ENCODE data around the gene AUTS2.

Gene AUTS2

GRCh38 chr7:70696201-70696754, 1098.0 kb downstream of the AUTS2 start:
- no peak for DNase-seq

- peak; percentile 61 for DNase-seq
Measured at GRCh38 chr7:70698219-70698832, 1100.1 kb downstream of the AUTS2 start.

- no peak for DNase-seq
Measured at GRCh38 chr7:70699271-70699670, 1101.0 kb downstream of the AUTS2 start.

DNA sequence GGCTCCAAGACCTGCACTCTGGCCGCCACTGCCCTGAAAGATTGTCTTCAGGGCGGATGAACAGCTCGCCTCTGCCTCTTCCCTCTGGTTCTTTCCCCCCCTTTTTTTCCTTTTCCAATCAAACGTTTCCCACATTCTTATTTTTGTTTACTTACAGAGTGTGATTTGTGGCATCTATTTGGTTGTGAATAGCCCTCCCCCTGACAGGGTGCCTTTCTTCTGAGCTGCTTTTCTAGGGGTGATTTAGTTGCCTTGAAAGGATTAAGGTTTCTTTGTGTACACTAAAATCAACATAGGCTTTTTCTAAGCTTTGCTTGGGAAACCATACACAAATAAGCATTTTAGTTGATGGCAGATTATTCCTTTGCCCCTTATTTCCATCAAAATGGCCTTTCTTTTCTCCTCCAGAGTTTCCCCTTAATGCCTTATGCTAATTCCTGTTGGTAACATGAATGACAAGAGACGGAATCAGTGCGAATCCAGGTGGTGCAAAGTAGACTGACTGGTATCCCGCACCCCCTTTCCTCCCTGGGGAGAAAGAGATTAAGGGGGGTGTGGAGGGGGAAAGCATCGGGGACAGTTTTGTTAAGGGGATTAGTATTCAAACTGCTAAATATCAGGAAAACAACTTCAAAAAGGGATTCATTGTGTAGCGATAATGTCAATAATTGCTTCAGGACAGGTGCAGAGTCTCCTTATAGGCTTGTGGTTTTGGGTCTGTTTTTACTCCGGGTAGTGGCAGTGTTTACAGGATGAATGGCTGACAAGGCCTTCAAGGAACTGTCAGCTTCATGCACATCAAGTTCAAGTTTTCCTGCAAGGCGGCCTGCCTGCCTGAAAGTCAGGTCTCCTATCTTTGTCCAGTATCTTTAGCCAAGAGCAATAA, 1102.0 kb downstream of the AUTS2 start:
- DNase-seq, result no peak

GRCh38 chr7:70700941-70701425, 1102.7 kb downstream of the AUTS2 start:
- DNase-seq, result no peak

DNA sequence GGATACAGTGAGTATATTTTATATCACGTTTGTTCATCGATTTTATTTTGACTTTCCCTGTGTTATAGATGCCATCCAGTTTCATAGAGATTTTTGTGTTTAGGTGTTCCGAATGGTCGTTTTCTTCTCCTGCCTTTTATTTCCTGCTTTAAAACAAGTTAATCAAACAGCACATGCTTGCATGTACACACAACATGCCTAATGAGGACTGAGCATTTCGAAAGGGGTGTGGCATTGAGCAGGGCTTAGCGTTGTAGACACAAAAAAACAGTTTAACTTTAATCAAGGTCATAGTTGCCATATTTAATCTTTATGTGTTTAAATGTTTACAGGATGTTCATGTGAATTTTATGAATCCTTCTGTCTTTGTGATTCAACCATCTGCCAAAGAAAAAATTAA, 1103.2 kb downstream of the AUTS2 start:
- DNase-seq, result no peak

GRCh38 chr7:70701991-70702390, 1103.7 kb downstream of the AUTS2 start:
- no peak for DNase-seq

DNA sequence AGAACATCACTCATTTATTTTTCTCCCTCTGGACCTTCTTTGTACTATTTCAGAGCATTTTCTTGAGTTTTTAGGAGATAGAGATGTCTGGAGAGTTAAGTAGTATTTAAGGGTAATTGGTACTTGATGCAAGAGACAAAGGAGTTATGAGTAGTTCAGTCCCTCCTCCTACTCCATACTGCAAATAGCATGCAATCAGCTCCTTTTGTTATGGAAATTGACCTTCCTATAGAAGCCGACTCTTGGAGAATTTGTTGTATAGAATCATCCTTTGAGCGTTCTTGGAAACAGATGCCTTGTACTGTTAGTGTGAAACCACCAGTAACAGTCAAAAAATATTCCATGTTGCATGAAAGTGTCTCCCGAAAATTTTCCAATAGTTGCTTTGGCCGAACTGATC, 1105.5 kb downstream of the AUTS2 start:
- no peak for DNase-seq

GRCh38 chr7:70704831-70705346, 1106.6 kb downstream of the AUTS2 start:
- DNase-seq, result no peak

DNA sequence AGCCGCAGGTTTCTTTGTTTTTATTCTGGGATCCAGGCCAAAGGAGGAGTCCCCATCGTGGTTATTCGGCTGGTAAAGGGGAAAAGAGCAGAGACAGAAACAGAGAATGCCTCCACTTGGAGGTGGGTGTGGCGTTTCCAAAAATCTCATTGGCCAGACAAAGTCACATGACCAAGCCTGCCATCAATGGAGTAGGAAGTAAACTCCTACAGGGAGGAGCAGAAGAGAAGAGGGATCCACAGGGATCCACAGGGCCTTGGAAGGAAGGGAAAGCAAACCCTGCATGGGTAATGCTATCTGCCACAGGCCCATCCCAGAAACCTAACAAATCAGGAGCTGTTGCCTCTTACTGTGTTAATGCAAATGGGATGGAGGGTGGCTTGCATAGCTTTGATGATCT, 1107.9 kb downstream of the AUTS2 start:
- no peak for DNase-seq

- DNase-seq, result no peak
Measured at GRCh38 chr7:70706698-70707097, 1108.4 kb downstream of the AUTS2 start.

- DNase-seq, result no peak
Measured at GRCh38 chr7:70707823-70708243, 1109.6 kb downstream of the AUTS2 start.

DNA sequence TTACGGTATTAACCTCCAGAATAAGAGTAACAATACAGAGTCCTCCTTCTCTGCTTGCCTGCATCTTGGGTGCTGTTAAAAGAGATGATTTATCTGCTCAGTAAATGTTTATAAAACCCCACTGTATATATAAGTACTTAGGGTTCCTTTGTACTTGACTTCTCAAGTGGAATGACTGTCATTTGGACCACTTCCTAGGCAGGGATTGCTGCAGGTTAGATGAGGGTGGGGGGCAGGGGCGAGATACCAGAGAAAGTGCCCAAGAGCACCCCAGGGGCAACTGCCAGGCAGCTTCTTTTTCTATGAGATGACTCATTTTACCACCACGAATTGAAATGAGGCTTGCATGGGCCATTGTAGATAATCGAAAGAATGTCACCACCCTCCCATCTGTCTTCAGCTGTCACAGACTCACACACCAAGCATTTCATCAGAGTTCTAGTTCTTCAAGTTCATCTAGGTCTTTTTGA, 1111.8 kb downstream of the AUTS2 start:
- DNase-seq, result no peak

- DNase-seq, result no peak
Measured at GRCh38 chr7:70710651-70711050, 1112.4 kb downstream of the AUTS2 start.

GRCh38 chr7:70711452-70711851, 1113.2 kb downstream of the AUTS2 start:
- no peak for DNase-seq

- DNase-seq, result no peak
Measured at GRCh38 chr7:70712942-70713341, 1114.7 kb downstream of the AUTS2 start.

GRCh38 chr7:70714506-70715038, 1116.3 kb downstream of the AUTS2 start:
- no peak for DNase-seq

GRCh38 chr7:70717553-70718329, 1119.5 kb downstream of the AUTS2 start:
- no peak for DNase-seq

DNA sequence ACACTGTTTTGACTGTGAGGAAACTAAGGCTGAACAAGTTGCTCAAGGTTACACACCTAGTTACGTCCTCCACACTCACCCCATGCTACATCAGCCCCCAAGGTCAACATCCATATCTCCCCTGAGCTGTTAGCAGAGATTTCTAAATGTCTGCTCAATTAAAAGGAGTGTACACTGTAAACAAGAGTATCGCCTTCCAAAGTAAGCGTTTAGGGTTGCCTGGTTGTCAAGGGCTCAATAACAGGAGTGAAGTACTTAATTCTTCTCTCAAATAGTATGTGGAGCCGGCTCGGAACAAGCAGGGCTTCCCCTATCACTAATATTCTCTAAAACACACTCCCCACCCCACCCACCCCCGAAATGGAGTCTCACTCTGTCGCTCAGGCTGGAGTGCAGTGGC, 1120.8 kb downstream of the AUTS2 start:
- DNase-seq, result no peak

- peak; percentile 4 for DNase-seq
Measured at GRCh38 chr7:70720191-70720873, 1122.1 kb downstream of the AUTS2 start.

DNA sequence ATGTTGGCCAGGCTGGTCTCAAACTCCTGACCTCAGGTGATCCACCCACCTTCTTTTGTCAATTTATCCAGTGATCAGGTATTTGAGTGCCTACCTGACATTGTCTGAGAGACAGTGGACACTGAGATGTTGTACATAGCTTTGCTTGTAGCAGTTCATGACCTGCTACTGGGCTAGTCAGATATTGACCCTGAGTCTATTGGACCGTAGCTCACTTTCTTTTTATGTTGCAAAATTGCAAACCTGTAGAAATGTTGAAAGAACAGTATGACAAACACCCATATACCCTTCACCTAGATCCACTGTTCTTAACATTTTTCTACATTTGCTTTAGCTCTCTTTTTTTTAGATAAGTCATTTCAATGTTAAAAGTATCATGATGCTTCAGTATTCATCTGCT, 1123.2 kb downstream of the AUTS2 start:
- DNase-seq, result no peak

DNA sequence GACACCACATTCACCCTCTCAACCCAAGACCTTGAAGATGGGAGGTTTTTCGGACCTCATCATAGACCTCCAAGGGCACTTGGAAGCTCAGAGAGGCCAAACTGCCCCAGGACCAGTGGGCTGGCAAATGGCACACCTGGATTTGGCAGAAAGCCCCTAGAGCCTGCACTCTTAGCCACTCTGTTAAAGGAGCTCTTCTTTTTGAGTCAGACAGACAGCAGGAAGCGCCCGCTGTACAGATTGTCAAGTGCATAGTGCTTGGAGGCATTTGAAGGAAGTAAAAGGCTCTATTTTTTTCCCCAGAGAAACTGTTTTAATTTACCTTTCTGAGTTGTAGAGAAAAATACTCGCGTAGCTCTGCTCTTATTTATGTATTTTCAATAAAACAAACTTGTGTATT, 1125.1 kb downstream of the AUTS2 start:
- DNase-seq, result no peak

All from suppressor macrophage treated with lipopolysaccharide for 4 hours (primary cell).